Measurements from ENCODE around the gene TMEM178B. TPM values are rescaled to one million over a fixed set of nuclear protein-coding genes. Genes with fewer than 3 reads are reported as not detected.
"Not testable (repeated sequence)": the region's sequence is repeated elsewhere in the genome, so short reads cannot be mapped to it uniquely, and the experiment has no call there.

The TMEM178B gene
- total RNA-seq, 1 donor from 2014 or later: 87.0 TPM

- peak; percentile 16 for DNase-seq (ENCODE audit: low read depth)
These were observed 308.0 kb downstream of the TMEM178B start for GRCh38 chr7:141381794-141382427.

GRCh38 chr7:141383356-141383755 lies 309.5 kb downstream of the TMEM178B start:
- DNase-seq (ENCODE audit: low read depth): not testable (repeated sequence)

GRCh38 chr7:141386881-141387280 lies 313.0 kb downstream of the TMEM178B start:
- no peak for DNase-seq (ENCODE audit: low read depth)

GRCh38 chr7:141387521-141388217 lies 313.8 kb downstream of the TMEM178B start:
- DNase-seq (ENCODE audit: low read depth): no peak

- no peak for DNase-seq (ENCODE audit: low read depth)
These were observed 315.4 kb downstream of the TMEM178B start for GRCh38 chr7:141389140-141389796.

GRCh38 chr7:141390339-141390738 lies 316.5 kb downstream of the TMEM178B start:
- DNase-seq (ENCODE audit: low read depth): no peak

GRCh38 chr7:141393056-141393455 lies 319.2 kb downstream of the TMEM178B start:
- no peak for DNase-seq (ENCODE audit: low read depth)

- no peak for DNase-seq (ENCODE audit: low read depth)
These were observed 323.6 kb downstream of the TMEM178B start for GRCh38 chr7:141397236-141398163.

- DNase-seq (ENCODE audit: low read depth): no peak
These were observed 326.5 kb downstream of the TMEM178B start for GRCh38 chr7:141400356-141400755.

GRCh38 chr7:141402277-141402996 lies 328.6 kb downstream of the TMEM178B start:
- no peak for DNase-seq (ENCODE audit: low read depth)

GRCh38 chr7:141403846-141404245 lies 330.0 kb downstream of the TMEM178B start:
- DNase-seq (ENCODE audit: low read depth): not testable (repeated sequence)

- no peak for DNase-seq (ENCODE audit: low read depth)
These were observed 332.5 kb downstream of the TMEM178B start for GRCh38 chr7:141406347-141406746.

GRCh38 chr7:141407893-141408292 lies 334.0 kb downstream of the TMEM178B start:
- DNase-seq (ENCODE audit: low read depth): no peak

GRCh38 chr7:141408440-141408839 lies 334.6 kb downstream of the TMEM178B start:
- no peak for DNase-seq (ENCODE audit: low read depth)

GRCh38 chr7:141409219-141409618 lies 335.4 kb downstream of the TMEM178B start:
- DNase-seq (ENCODE audit: low read depth): no peak

GRCh38 chr7:141409801-141410329 lies 336.0 kb downstream of the TMEM178B start:
- no peak for DNase-seq (ENCODE audit: low read depth)

- DNase-seq (ENCODE audit: low read depth): no peak
These were observed 336.6 kb downstream of the TMEM178B start for GRCh38 chr7:141410353-141411000.

- no peak for DNase-seq (ENCODE audit: low read depth)
These were observed 337.3 kb downstream of the TMEM178B start for GRCh38 chr7:141411133-141411532.

- no peak for DNase-seq (ENCODE audit: low read depth)
These were observed 342.1 kb downstream of the TMEM178B start for GRCh38 chr7:141415999-141416398.

GRCh38 chr7:141416650-141417270 lies 342.9 kb downstream of the TMEM178B start:
- no peak for DNase-seq (ENCODE audit: low read depth)

All from renal cortical epithelial cell (primary cell).